H1 (cell line): ENCODE data around the gene COL4A1. TPM values are rescaled to one million over a fixed set of nuclear protein-coding genes. Genes with fewer than 3 reads are reported as not detected.

Experiments used
- CTCF ChIA-PET: fragments of 300-600 bp; sonication (Branson Sonifier 250); formaldehyde crosslinking; loops from one replicate; lab custom pipeline; 2021; ENCODE audit not compliant: partially characterized antibody; lab: Charles Lee
- POLR2A ChIA-PET: fragments of 300-600 bp; sonication (Branson Sonifier 250); formaldehyde crosslinking; loops from one replicate; lab custom pipeline; 2021; ENCODE audit warnings: inconsistent platforms; ENCODE audit not compliant: partially characterized antibody; lab: Charles Lee
- DNase-seq, 2 experiments: peaks; one replicate each; pipeline versions ENCODE4 v3.0.0 to v3.0.0-alpha.2; 2010 to 2022; ENCODE audit warnings: low spot score in 2 of 2, low read depth in 1 of 2, mixed read lengths in 1 of 2
- FAIRE-seq: peaks from 2 replicates; lab custom pipeline; 2011; peaks lifted over from hg19 to GRCh38; lab: Jason Lieb, UNC
- H2AFZ ChIP-seq: 2 replicates; pipeline ENCODE4 v1.8.1; 2012; ENCODE audit warnings: low read length, inconsistent platforms
- H2AK5ac ChIP-seq: 2 replicates; pipeline ENCODE4 v1.6.1; 2013; ENCODE audit warnings: low read depth, low read length
- H2BK120ac ChIP-seq: replicated peaks from 2 replicates; pipeline ENCODE3; 2013; ENCODE audit warnings: low read depth, low read length, inconsistent platforms
- H2BK12ac ChIP-seq: 2 replicates; pipeline ENCODE4 v1.6.1; 2013; ENCODE audit warnings: low read depth, low read length
- H2BK15ac ChIP-seq: 2 replicates; pipeline ENCODE4 v1.6.1; 2013; ENCODE audit warnings: low read length
- H2BK20ac ChIP-seq: 2 replicates; pipeline ENCODE4 v1.6.1; 2013; ENCODE audit warnings: low read length
- H2BK5ac ChIP-seq: 2 replicates; pipeline ENCODE4 v1.6.1; 2013; ENCODE audit warnings: low read depth, low read length
- H3K14ac ChIP-seq: 2 replicates; pipeline ENCODE4 v1.6.1; 2013; ENCODE audit warnings: inconsistent platforms; ENCODE audit not compliant: insufficient read length
- H3K18ac ChIP-seq: 2 replicates; pipeline ENCODE4 v1.6.1; 2013; ENCODE audit warnings: low read length; ENCODE audit errors: extremely low read depth
- H3K23ac ChIP-seq: 2 replicates; pipeline ENCODE4 v1.6.1; 2013; ENCODE audit warnings: inconsistent platforms; ENCODE audit not compliant: insufficient read length
- H3K23me2 ChIP-seq: 2 replicates; pipeline ENCODE4 v1.6.1; 2013; ENCODE audit warnings: low read depth, low read length
- H3K27ac ChIP-seq: 2 replicates; pipeline ENCODE4 v1.6.1; 2011; ENCODE audit warnings: low read depth, low read length, inconsistent platforms
- H3K27me3 ChIP-seq, 4 experiments: replicated peaks in 1 of 4; 1 replicate in 1 of 4; 2 replicates in 3 of 4; pipeline versions ENCODE4 v1.6.1 to v1.8.1; 2011 to 2013; ENCODE audit warnings: low read length in 3 of 4, mild to moderate bottlenecking in 3 of 4, inconsistent platforms in 2 of 4, mixed read lengths in 2 of 4, moderate library complexity in 1 of 4; ENCODE audit not compliant: control insufficient read depth in 3 of 4, insufficient read depth in 3 of 4; ENCODE audit errors: extremely low read depth in 1 of 4
- H3K36me3 ChIP-seq, 4 experiments: 2 replicates each; pipeline versions ENCODE4 v1.6.1 to v1.8.1; 2011 to 2013; ENCODE audit warnings: mild to moderate bottlenecking in 4 of 4, low read length in 3 of 4, moderate library complexity in 2 of 4, control low read depth in 1 of 4, inconsistent platforms in 1 of 4; ENCODE audit not compliant: insufficient read depth in 4 of 4, control insufficient read depth in 2 of 4
- H3K4ac ChIP-seq: replicated peaks from 2 replicates; pipeline ENCODE3; 2013; ENCODE audit warnings: low read length, low read depth, mixed read lengths, inconsistent platforms; ENCODE audit not compliant: insufficient read length
- H3K4me1 ChIP-seq, 4 experiments: replicated peaks in 1 of 4; 1 replicate in 1 of 4; 2 replicates in 3 of 4; pipeline versions ENCODE4 v1.6.1 to v1.8.1; 2011 to 2013; ENCODE audit warnings: low read length in 3 of 4, inconsistent platforms in 2 of 4, mixed read lengths in 1 of 4; ENCODE audit not compliant: insufficient read depth in 4 of 4, control insufficient read depth in 3 of 4
- H3K4me2 ChIP-seq, 2 experiments: 2 replicates each; pipeline versions ENCODE4 v1.6.1 to v1.8.1; 2011 to 2013; ENCODE audit warnings: low read depth in 2 of 2, low read length in 2 of 2, control low read depth in 1 of 2, inconsistent platforms in 1 of 2, mild to moderate bottlenecking in 1 of 2; ENCODE audit not compliant: insufficient read depth in 1 of 2
- H3K4me3 ChIP-seq, 4 experiments: fragments of 200-600, 300-600 bp in 1 of 4; sonication (generic), shearing (Covaris generic), sonication (Bioruptor Twin) in 1 of 4; 2 replicates each; pipeline versions ENCODE4 v1.5.1 to v1.8.1; 2011 to 2016; ENCODE audit warnings: low read length in 4 of 4, low read depth in 3 of 4, control low read depth in 2 of 4, inconsistent platforms in 2 of 4, mild to moderate bottlenecking in 2 of 4, mixed read lengths in 1 of 4, moderate library complexity in 1 of 4; ENCODE audit not compliant: insufficient read depth in 2 of 4; ENCODE audit errors: extremely low read depth in 1 of 4
- H3K56ac ChIP-seq: replicated peaks from 2 replicates; pipeline ENCODE3; 2013; ENCODE audit warnings: low read depth, mild to moderate bottlenecking, mixed read lengths, low read length, inconsistent platforms; ENCODE audit not compliant: insufficient read length
- H3K79me1 ChIP-seq: 2 replicates; pipeline ENCODE4 v1.6.1; 2013; ENCODE audit warnings: low read depth, low read length, control low read depth
- H3K79me2 ChIP-seq, 2 experiments: 2 replicates each; pipeline versions ENCODE4 v1.6.1 to v1.8.1; 2012 to 2013; ENCODE audit warnings: low read length in 2 of 2, mild to moderate bottlenecking in 2 of 2, inconsistent platforms in 1 of 2; ENCODE audit not compliant: insufficient read depth in 2 of 2, control insufficient read depth in 1 of 2
- H3K9ac ChIP-seq, 4 experiments: replicated peaks in 1 of 4; 1 replicate in 1 of 4; 2 replicates in 3 of 4; pipeline versions ENCODE4 v1.6.1 to v1.8.1; 2011 to 2013; ENCODE audit warnings: low read depth in 3 of 4, low read length in 3 of 4, control low read depth in 2 of 4, mild to moderate bottlenecking in 2 of 4, moderate library complexity in 2 of 4, inconsistent platforms in 1 of 4; ENCODE audit errors: extremely low read depth in 1 of 4
- H3K9me3 ChIP-seq, 2 experiments: 2 replicates each; pipeline versions ENCODE4 v1.6.1 to v1.8.1; 2012 to 2013; ENCODE audit warnings: mild to moderate bottlenecking in 2 of 2, moderate library complexity in 2 of 2, control low read depth in 1 of 2, inconsistent platforms in 1 of 2, low read depth in 1 of 2, low read length in 1 of 2, mixed read lengths in 1 of 2; ENCODE audit not compliant: insufficient read depth in 2 of 2
- H4K20me1 ChIP-seq, 2 experiments: replicated peaks in 1 of 2; 2 replicates each; pipeline versions ENCODE3 to v1.8.1; 2011 to 2013; ENCODE audit warnings: inconsistent platforms in 2 of 2, low read length in 2 of 2, mild to moderate bottlenecking in 1 of 2; ENCODE audit not compliant: insufficient read depth in 2 of 2, control insufficient read depth in 1 of 2
- H4K5ac ChIP-seq: 2 replicates; pipeline ENCODE4 v1.6.1; 2013; ENCODE audit warnings: low read length, low read depth, mixed read lengths, inconsistent platforms; ENCODE audit not compliant: insufficient read length
- H4K8ac ChIP-seq: 2 replicates; pipeline ENCODE4 v1.8.0; 2013; ENCODE audit warnings: mild to moderate bottlenecking, moderate library complexity, low read length, inconsistent platforms; ENCODE audit not compliant: insufficient read depth; ENCODE audit errors: extremely low read depth
- H4K91ac ChIP-seq: replicated peaks from 2 replicates; pipeline ENCODE3; 2013; ENCODE audit warnings: low read length, mixed read lengths, inconsistent platforms; ENCODE audit not compliant: insufficient read length
- BCL11A ChIP-seq, 2 experiments: IDR thresholded peaks; one replicate each; pipeline ENCODE4 v1.6.1; 2011; ENCODE audit warnings: low read depth in 2 of 2, low read length in 2 of 2, mild to moderate bottlenecking in 2 of 2
- E2F6 ChIP-seq: IDR thresholded peaks from 2 replicates; pipeline ENCODE4 v1.6.1; 2012; ENCODE audit warnings: inconsistent platforms
- EZH2 ChIP-seq: fragments of 200-600 bp; sonication (generic); IDR thresholded peaks from 2 replicates; pipeline ENCODE4 v1.7.1; 2012; ENCODE audit warnings: low read depth, mild to moderate bottlenecking, moderate library complexity, low read length, inconsistent platforms; ENCODE audit not compliant: severe bottlenecking
- GABPA ChIP-seq: IDR thresholded peaks from 2 replicates; pipeline ENCODE4 v1.6.1; 2011; ENCODE audit warnings: mild to moderate bottlenecking, low read length, moderate library complexity, borderline replicate concordance; ENCODE audit not compliant: insufficient read depth
- KDM4A ChIP-seq: IDR thresholded peaks from one replicate; pipeline ENCODE4 v1.7.1; 2012; ENCODE audit warnings: low read depth, mild to moderate bottlenecking, moderate library complexity, low read length, inconsistent platforms; ENCODE audit not compliant: severe bottlenecking
- MAX ChIP-seq: IDR thresholded peaks from 2 replicates; pipeline ENCODE4 v1.6.1; 2012; ENCODE audit warnings: inconsistent platforms
- RBBP5 ChIP-seq: IDR thresholded peaks from 2 replicates; pipeline ENCODE4 v1.7.1; 2012; ENCODE audit warnings: low read depth, mild to moderate bottlenecking, inconsistent platforms, low read length, moderate library complexity, borderline replicate concordance
- SIRT6 ChIP-seq: IDR thresholded peaks from one replicate; pipeline ENCODE4 v1.7.1; 2012; ENCODE audit warnings: low read length, inconsistent platforms
- SP4 ChIP-seq: IDR thresholded peaks from 2 replicates; pipeline ENCODE4 v1.6.1; 2012; ENCODE audit warnings: low read length, inconsistent platforms
- SRF ChIP-seq: IDR thresholded peaks from 2 replicates; pipeline ENCODE4 v1.6.1; 2011; ENCODE audit warnings: mild to moderate bottlenecking, low read depth, low read length, moderate library complexity
- TAF1 ChIP-seq: IDR thresholded peaks from 2 replicates; pipeline ENCODE4 v1.6.1; 2011; ENCODE audit warnings: mild to moderate bottlenecking, low read depth, low read length
- WGBS, 2 experiments: shearing (Covaris generic) in 1 of 2; methylation state at CpG; one replicate each; pipeline versions ENCODE4 v1.1.6 to v1.1.7; 2013 to 2015; ENCODE audit warnings: low lambda C conversion rate in 2 of 2, mixed read lengths in 2 of 2, inconsistent platforms in 1 of 2, low coverage in 1 of 2, missing lambda C conversion rate in 1 of 2; ENCODE audit not compliant: insufficient replicate concordance in 2 of 2, insufficient coverage in 1 of 2, insufficient read length in 1 of 2; ENCODE audit errors: extremely low coverage in 1 of 2, missing lambda C conversion rate in 1 of 2; 5-methylcytosine and 5-hydroxymethylcytosine counted together
- polyA plus RNA-seq, 7 experiments: library from polyadenylated mRNA; depleted of rRNA in 3 of 7; stranded (reverse) in 5 of 7; unstranded in 2 of 7; fragments of >200 nt in 5 of 7; fragments of 200-250 nt in 2 of 7; gene quantifications; 1 replicate in 5 of 7; 2 replicates in 1 of 7; 4 replicates in 1 of 7; pipeline versions ENCODE4 v1.2.1 to v1.2.3, GENCODE V29; 2011 to 2013; ENCODE audit warnings: missing spikeins in 2 of 7, mixed read lengths in 2 of 7
- total RNA-seq: library from RNA; stranded (reverse); fragmentation: NEBNext Ultra II Directional; extraction: Animal tissue kit (Norgen Biotek cat#: 25700); gene quantifications from 2 replicates; pipeline ENCODE4 v1.2.1, GENCODE V29; 2021

The COL4A1 gene
- total and polyA plus RNA-seq, 2 of the 8 experiments (the other 6 are each of a cell fraction or from before 2014, with no cell fraction given), result 30.7 to 82.0 TPM

DNA sequence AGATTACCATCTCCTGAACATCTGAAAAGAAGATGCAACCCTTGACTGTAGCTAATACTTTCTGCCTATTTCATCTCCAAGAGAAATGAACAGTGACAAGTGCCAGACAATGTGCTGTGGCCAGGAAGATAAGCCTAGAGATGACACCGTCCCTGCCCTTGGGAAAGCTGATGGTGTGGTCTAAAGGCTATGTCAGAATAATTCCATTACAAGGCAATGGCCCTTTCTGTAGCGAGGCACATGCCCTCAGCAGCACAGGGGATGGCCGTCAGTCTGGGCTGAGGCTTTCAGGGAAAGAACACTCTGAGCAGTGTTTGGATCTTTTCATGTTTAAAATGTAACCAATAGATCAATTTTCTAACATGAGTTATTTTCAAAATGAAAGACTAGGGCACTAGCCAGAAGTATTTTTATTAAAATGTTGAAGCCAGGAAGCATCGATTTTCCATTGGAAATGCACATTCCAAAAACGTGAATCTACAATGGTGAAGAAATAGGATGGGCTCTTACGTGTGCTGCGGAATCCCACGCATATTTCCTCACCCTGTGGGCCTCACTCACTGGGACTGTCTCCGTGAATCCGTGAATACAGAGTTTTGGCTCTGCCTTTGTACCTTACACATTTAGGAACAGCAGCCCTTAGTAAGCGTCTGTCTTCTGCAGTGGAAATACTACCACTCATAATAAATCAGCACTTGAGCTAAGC is 22.0 kb downstream of the COL4A1 start:
- ChIA-PET CTCF (interaction anchor here (0.8 to 2.3 kb wide), 8 partner anchors 10 to 50 kb away, joined by 3 to 9 read pairs (median 6); no protein-coding TSS in a partner anchor), POLR2A (no interaction called here)
- no peak overlapping the region for H3K14ac ChIP-seq
- no peak overlapping the region for H2BK5ac ChIP-seq
- H2BK12ac ChIP-seq, result no peak overlapping the region
- no peaks in the 10 kb centered on the region for H3K9me3 ChIP-seq
- H3K27me3 ChIP-seq, result no peaks in the 10 kb centered on the region
- H3K9ac ChIP-seq, result no peak overlapping the region
- H3K4me2 ChIP-seq, result no peak overlapping the region
- H2BK120ac ChIP-seq, result no peak overlapping the region
- no peak overlapping the region for H3K18ac ChIP-seq
- no peak for TF ChIP-seq GABPA
- TF ChIP-seq EZH2, result no peak
- TF ChIP-seq MAX, result no peak
- TF ChIP-seq TAF1, result no peak
- TF ChIP-seq SIRT6, result no peak
- no peak for TF ChIP-seq BCL11A (IDR thresholded peaks at IDR 0.05; ENCODE audit: low read depth in 2 of 2, low read length in 2 of 2)
- TF ChIP-seq E2F6, result no peak
- no peak for TF ChIP-seq RBBP5
- TF ChIP-seq KDM4A, result no peak
- TF ChIP-seq SRF, result no peak
- no peak for TF ChIP-seq SP4
- H2AK5ac ChIP-seq, result no peak overlapping the region
- no peaks in the 10 kb centered on the region for H3K36me3 ChIP-seq
- no peak overlapping the region for H4K91ac ChIP-seq
- H4K5ac ChIP-seq, result no peak overlapping the region
- DNase-seq (no peak), FAIRE-seq (no peak)
- 90% methylated on average over 11 of the region's 11 CpGs; no CpG with 5 or more reads in 1 of the 2 experiments for WGBS, 2 experiments
- H4K20me1 ChIP-seq, result peaks cover 1 to 5% of the 10 kb centered on the region in 2 experiments
- H2AFZ ChIP-seq, result no peak overlapping the region
- H2BK20ac ChIP-seq, result no peak overlapping the region
- no peak overlapping the region for H3K4me3 ChIP-seq
- no peak overlapping the region for H3K27ac ChIP-seq
- H4K8ac ChIP-seq, result no peak overlapping the region
- H3K23ac ChIP-seq, result no peak overlapping the region
- H3K79me2 ChIP-seq, result peaks cover 0 to 3% of the 10 kb centered on the region in 2 experiments; a peak in 1 of 4 replicates
- no peak overlapping the region for H2BK15ac ChIP-seq
- H3K4me1 ChIP-seq, result no peaks in the 10 kb centered on the region
- H3K4ac ChIP-seq, result no peak overlapping the region
- H3K79me1 ChIP-seq, result peaks cover 3% of the 10 kb centered on the region
- H3K56ac ChIP-seq, result no peak overlapping the region
- H3K23me2 ChIP-seq, result no peaks in the 10 kb centered on the region
